GM19324 (cell line): ENCODE data around the gene TANC1.

Experiments used
- ATAC-seq: cut with Tn5 transposase; IDR thresholded peaks from one replicate; pipeline ENCODE4 v1.9.1; 2021; ENCODE audit warnings: mild to moderate bottlenecking, moderate library complexity; ENCODE audit not compliant: unreplicated experiment, low FRiP score

TANC1 gene

GRCh38 chr2:158993721-158994587, 25.5 kb downstream of the TANC1 start:
- no peak for ATAC-seq

- ATAC-seq = peak; percentile 48
Measured at GRCh38 chr2:158994920-158995676, 26.7 kb downstream of the TANC1 start.

- no peak for ATAC-seq
Measured at GRCh38 chr2:158995677-158996049, 27.2 kb downstream of the TANC1 start.

GRCh38 chr2:158996378-158996993, 28.0 kb downstream of the TANC1 start:
- no peak for ATAC-seq

GRCh38 chr2:158997037-158997790, 28.8 kb downstream of the TANC1 start:
- no peak for ATAC-seq

GRCh38 chr2:158998551-158999248, 30.3 kb downstream of the TANC1 start:
- ATAC-seq = no peak

GRCh38 chr2:158999458-158999857, 31.0 kb downstream of the TANC1 start:
- no peak for ATAC-seq

GRCh38 chr2:159000072-159000471, 31.6 kb downstream of the TANC1 start:
- ATAC-seq = no peak

- no peak for ATAC-seq
Measured at GRCh38 chr2:159002462-159003111, 34.1 kb downstream of the TANC1 start.

- no peak for ATAC-seq
Measured at GRCh38 chr2:159003555-159003954, 35.1 kb downstream of the TANC1 start.

GRCh38 chr2:159004849-159005248, 36.4 kb downstream of the TANC1 start:
- ATAC-seq = no peak

- ATAC-seq = no peak
Measured at GRCh38 chr2:159009940-159010339, 41.5 kb downstream of the TANC1 start.

- ATAC-seq = no peak
Measured at GRCh38 chr2:159010340-159010739, 41.9 kb downstream of the TANC1 start.

- no peak for ATAC-seq
Measured at GRCh38 chr2:159010963-159011362, 42.5 kb downstream of the TANC1 start.

GRCh38 chr2:159012142-159012541, 43.7 kb downstream of the TANC1 start:
- no peak for ATAC-seq

- ATAC-seq = no peak
Measured at GRCh38 chr2:159013103-159013502, 44.7 kb downstream of the TANC1 start.

GRCh38 chr2:159015174-159015573, 46.7 kb downstream of the TANC1 start:
- ATAC-seq = no peak

- no peak for ATAC-seq
Measured at GRCh38 chr2:159015823-159016222, 47.4 kb downstream of the TANC1 start.

GRCh38 chr2:159017837-159018236, 49.4 kb downstream of the TANC1 start:
- no peak for ATAC-seq
